ENCODE results near the gene GAL3ST3. TPM values are rescaled to one million over a fixed set of nuclear protein-coding genes. Genes with fewer than 3 reads are reported as not detected.
"Not testable (repeated sequence)": the region's sequence is repeated elsewhere in the genome, so short reads cannot be mapped to it uniquely, and the experiment has no call there.

Gene GAL3ST3
- total and polyA plus RNA-seq, 8 donors, result 0.09 to 0.63 (median 0.20) TPM; not detected in 3

DNA sequence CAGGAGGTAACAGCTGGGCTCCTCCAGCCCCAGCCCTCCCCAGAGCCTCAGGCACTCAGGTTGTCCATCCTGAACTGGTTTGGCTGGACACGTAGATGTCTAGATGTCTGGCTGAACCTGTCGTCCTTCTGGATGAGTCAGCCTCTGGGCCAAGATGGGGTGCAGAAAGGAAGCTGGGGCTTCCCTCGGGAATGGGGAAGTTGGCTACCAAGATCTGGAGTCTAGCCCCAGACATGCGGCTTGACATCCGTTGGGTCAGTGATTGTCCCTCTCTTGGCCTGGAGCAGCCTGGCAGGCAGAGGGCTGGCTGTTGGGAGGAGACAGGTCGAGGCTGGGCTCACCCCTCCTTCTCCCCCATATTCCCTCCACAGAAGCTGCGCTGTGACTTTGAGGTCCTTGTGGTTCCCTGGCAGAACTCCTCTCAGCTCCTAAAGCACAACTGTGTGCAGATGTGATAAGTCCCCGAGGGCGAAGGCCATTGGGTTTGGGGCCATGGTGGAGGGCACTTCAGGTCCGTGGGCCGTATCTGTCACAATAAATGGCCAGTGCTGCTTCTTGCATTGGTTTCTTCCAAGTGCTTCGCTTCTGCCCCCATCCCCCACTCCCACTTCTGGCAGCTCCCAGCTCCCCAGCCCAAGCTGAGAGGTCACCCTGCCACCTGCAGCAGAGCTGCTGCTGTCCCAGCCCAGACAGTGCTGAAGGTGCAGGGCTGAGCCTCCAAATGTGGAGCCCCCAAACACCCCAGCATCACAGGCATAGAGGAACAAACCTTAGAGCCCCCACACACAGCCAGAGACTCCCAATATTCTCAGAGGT lies 35.8 kb downstream of the GAL3ST3 start:
- ATAC-seq, result peak; percentile 6
- H3K27ac ChIP-seq, result peak overlapping the region in 1 of 2 donors; percentile 28
- intact Hi-C loops (cut with DNase I), result no loop called here

DNA sequence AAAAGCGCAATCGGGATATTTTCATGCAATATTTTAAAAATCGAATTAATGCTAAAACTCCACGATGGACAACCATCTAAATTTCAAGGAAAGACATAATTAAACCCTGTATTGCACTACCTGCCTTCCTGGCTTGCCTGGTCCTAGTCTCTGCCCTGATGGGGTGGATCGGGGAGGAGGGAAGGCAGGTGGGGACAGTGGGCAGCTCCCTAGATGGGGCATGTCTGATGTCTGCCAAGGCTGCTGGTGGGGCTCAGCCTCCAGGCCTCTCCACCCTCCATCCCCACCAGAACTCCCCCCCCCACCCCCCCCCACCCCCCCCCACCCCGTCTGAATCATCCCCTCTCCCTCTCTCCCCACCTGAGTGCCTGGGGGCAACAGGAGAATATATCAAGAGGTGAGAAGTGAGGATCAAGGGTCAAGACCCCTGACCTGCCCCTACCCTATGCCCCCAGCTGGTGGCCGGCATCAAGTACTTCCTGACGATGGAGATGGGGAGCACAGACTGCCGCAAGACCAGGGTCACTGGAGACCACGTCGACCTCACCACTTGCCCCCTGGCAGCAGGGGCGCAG lies 36.5 kb downstream of the GAL3ST3 start:
- Histone ChIP-seq H3K4me1 (peaks cover 0 to 18% of the 10 kb centered on the region in 2 donors), H3K27ac (peak overlapping the region in 1 of 2 donors; percentile 70), H3K36me3 (no peaks in the 10 kb centered on the region), H3K4me3 (peak overlapping the region in 1 of 2 donors; percentile 19), H3K9me3 (no peaks in the 10 kb centered on the region), H3K27me3 (peaks cover 10 to 40% of the 10 kb centered on the region in 2 donors)
- TF ChIP-seq, protein P1, sequence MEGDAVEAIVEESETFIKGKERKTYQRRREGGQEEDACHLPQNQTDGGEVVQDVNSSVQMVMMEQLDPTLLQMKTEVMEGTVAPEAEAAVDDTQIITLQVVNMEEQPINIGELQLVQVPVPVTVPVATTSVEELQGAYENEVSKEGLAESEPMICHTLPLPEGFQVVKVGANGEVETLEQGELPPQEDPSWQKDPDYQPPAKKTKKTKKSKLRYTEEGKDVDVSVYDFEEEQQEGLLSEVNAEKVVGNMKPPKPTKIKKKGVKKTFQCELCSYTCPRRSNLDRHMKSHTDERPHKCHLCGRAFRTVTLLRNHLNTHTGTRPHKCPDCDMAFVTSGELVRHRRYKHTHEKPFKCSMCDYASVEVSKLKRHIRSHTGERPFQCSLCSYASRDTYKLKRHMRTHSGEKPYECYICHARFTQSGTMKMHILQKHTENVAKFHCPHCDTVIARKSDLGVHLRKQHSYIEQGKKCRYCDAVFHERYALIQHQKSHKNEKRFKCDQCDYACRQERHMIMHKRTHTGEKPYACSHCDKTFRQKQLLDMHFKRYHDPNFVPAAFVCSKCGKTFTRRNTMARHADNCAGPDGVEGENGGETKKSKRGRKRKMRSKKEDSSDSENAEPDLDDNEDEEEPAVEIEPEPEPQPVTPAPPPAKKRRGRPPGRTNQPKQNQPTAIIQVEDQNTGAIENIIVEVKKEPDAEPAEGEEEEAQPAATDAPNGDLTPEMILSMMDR (IDR thresholded peaks at IDR 0.05), result no peak
- DNase-seq, result peak in 1 of 4 donors; percentile 8
- ATAC-seq, result no peak
- intact Hi-C loops (cut with DNase I), result no loop called here

More for the DNA sequence above, 35.8 kb downstream of the GAL3ST3 start:
- TF ChIP-seq, protein P1 (IDR thresholded peaks at IDR 0.05), result no peak
- no peak overlapping the region for H3K4me3 ChIP-seq
- H3K36me3 ChIP-seq, result no peaks in the 10 kb centered on the region
- H3K4me1 ChIP-seq, result peaks cover 0 to 18% of the 10 kb centered on the region in 2 donors
- DNase-seq, result peak in 2 of 4 donors; percentile 56 to 69
- peaks cover 10 to 40% of the 10 kb centered on the region in 2 donors for H3K27me3 ChIP-seq
- no peaks in the 10 kb centered on the region for H3K9me3 ChIP-seq

DNA sequence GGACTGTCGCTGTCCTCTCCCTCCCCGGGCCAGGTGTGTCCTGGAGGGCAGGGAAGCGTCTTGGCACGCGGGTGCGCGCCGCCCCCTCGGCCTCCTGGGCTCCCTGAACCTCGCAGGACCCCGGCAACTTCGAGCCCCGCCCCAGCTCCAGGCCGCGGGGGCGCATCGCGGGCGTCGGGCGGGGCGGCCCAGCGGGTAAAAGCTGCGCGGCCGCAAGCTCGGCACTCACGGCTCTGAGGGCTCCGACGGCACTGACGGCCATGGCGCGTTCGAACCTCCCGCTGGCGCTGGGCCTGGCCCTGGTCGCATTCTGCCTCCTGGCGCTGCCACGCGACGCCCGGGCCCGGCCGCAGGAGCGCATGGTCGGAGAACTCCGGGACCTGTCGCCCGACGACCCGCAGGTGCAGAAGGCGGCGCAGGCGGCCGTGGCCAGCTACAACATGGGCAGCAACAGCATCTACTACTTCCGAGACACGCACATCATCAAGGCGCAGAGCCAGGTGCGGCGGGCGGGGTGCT lies 37.1 kb downstream of the GAL3ST3 start, which contains the start of gene CST6:
CST6 (plus strand) TSS at position 224 of the 519 bp plus-strand sequence; CDS start at position 261, 37 bp downstream.
- TF ChIP-seq, protein P1 (IDR thresholded peaks at IDR 0.05), result no peak
- ATAC-seq, result peak; percentile 18
- intact Hi-C loops (cut with DNase I), result no loop called here
- DNase-seq, result peak in 1 of 4 donors; percentile 82
- H3K27ac ChIP-seq, result peak within 1 kb of the TSS; percentile 63 to 70
- no peaks in the 10 kb centered on the region for H3K9me3 ChIP-seq
- no peaks in the 10 kb centered on the region for H3K36me3 ChIP-seq
- H3K27me3 ChIP-seq, result peaks cover 10 to 40% of the 10 kb centered on the region in 2 donors
- peak within 1 kb of the TSS; percentile 2 to 19 for H3K4me3 ChIP-seq
- H3K4me1 ChIP-seq, result peaks cover 0 to 18% of the 10 kb centered on the region in 2 donors

DNA sequence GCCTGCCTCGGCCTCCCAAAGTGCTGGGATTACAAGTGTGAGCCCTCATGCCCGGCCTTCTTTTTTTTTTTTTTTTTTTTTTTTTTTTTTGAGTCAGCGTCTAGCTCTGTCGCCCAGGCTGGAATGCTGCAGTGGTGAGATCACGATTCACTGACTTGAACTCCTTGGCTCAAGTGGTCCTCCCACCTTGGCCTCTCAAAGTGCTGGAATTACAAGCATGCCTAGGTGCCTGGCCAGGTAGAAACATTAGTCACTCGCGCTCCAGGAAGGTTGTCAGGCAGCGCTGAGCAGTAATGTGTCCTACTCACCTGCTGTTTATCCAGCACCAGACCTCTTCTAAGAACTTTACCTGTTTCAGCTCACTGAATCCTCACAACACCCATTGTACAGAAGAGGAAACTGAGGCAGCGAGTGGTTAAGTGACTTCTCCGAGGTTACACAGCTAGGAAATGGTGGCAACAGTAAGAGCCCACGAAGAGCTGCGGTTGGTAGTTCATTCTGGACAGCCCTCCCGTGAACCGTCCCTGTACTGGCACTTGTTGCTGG lies 37.6 kb downstream of the GAL3ST3 start:
- ATAC-seq, result peak; percentile 95
- Histone ChIP-seq H3K36me3 (no peaks in the 10 kb centered on the region), H3K4me3 (peak overlapping the region in 1 of 2 donors; percentile 19), H3K27me3 (peaks cover 10 to 40% of the 10 kb centered on the region in 2 donors), H3K4me1 (peaks cover 0 to 18% of the 10 kb centered on the region in 2 donors), H3K9me3 (no peaks in the 10 kb centered on the region), H3K27ac (peak overlapping the region; percentile 63 to 70)
- TF ChIP-seq, protein P1 (IDR thresholded peaks at IDR 0.05), result no peak
- DNase-seq, result peak; percentile 22 to 85 (median 59)
- intact Hi-C loops (cut with DNase I), result no loop called here

DNA sequence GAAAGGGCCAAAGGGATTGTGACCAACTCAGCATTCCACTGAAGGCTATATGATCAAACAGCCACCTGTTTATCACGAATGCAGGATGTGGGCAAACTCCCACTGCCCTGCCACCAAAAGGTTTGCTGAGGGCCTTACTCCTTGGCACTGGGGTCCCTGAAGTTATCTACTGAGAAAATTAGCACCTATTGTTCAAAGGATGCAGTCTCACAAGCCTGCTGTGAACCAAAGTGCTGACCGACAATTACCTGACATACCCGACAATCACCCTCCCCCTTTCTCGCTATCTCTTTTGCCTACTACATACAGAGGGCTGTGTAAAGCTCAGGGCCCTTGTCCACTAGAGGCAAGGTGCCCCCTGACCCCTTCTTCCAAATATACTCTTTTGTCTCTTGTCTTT lies 38.9 kb downstream of the GAL3ST3 start:
- ATAC-seq; DNase-seq; H3K36me3 ChIP-seq; H3K4me3 ChIP-seq; intact Hi-C loops (cut with DNase I); H3K9me3 ChIP-seq; H3K27ac ChIP-seq: not testable (repeated sequence)
- Histone ChIP-seq H3K4me1 (peaks cover 0 to 18% of the 10 kb centered on the region in 2 donors), H3K27me3 (peaks cover 10 to 40% of the 10 kb centered on the region in 2 donors)
